Activated CD8-positive, alpha-beta memory T cell treated with anti-CD3 and anti-CD28 coated beads for 24 hours (primary cell): ENCODE data around the gene C19orf85.

ENCODE experiments used
- DNase-seq: peaks from one replicate; pipeline ENCODE4 v3.0.0-alpha.2; 2020

C19orf85 gene

DNA sequence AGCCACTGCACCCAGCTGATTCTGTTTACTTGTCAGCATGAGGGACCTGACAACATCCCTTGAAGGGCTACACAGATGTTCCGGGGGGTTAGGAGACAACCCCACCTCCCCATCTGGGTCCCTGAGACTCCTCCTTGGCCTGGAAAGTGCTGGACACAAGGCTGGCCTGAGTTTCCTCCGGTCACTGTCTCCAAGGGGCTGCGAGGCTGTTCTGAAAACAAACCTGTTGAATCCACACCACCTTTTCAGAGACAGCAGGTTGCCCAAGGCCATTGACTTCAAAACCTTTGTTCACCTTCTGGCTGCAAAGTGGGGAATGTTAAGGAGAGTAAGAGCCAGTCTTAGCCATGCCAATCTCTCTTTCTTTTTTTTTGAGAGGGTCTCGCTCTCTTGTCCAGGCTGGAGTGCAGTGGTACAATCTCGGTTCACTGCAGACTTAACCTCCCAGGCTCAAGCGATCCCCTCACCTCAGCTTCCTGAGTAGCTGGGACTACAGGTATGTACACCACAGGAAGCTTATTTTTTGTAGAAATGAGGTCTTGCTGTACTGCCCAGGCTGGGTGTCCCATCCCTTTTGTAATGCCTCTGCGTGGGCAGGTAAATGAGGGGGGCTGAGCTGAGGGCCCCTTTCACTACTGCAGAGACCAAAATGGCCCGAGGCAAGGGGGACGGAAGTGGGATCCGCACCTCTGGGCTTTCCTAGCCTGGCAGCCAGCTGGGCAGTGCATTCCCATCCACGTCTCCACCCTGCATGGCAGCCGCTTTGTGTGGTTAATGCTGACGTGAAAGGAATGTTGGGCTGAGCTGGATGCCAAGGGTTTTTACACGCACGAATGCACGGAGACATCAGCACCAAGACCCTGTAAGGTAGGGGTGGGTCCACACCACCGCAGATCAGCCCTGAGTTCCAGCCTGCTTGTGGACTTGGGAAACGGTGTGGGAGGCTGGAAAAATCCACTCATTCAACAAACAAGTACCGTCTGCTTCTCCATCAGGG lies 10.0 kb upstream of the C19orf85 start:
- DNase-seq = no peak

DNA sequence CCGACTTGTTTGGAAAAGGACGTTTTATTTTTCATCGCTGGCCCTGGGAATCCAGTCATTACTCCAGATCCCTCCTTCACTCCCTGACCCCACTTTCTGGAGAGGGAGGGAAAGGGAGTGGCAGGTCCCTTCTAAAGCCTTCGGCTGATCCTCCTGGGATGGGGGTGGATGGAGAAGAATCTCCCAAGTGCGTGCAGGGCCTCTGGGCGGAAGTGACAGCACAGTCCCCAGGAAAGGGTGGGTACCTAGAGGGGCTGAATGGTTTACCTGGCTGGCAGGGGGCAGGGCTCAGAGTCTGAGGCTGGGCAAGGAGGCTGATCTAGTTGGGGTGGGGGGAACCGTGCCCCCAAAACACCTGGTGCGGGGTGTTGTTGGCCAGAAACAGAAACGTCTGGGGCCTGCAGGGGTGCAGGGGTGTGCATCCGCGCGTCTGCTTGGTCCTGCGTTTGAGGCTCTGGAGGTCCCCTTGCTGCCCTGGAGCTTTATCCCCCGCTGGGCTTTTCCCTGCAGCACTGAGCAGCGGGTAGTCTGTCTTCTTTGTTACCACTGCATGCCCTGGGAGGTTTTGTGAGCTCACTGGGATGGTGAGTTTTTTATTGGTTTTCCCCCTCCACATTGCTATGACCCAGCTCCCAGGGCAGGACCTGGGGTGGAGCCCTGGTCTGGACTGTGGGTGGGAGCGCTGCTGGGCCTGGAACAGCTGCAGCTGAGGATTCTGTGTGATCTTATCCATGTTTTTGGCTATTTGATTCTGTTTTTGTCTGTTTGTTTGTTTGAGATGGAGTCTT lies 8.9 kb upstream of the C19orf85 start:
- DNase-seq = no peak

DNA sequence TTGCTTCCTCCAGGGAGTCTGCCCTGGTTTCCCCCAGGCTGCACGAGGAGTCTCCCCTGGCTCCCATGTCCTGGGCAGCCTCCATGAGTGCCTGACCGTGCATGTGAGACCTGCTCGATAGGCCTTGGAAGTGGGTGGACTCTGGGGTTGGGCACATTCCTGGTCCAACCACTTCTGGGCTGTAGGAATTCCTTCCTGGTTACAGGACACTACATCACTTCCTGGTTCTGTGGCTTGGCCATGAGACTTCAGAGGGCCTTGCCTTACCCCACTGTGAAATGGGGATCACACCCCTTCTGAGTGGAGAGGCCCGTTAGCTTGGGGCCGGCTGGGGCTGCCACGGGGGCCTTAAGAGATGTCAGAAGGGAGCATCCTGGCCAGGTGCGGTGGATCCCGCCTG lies 7.9 kb upstream of the C19orf85 start:
- no peak for DNase-seq

GRCh38 chr19:55471266-55471665 lies 6.7 kb upstream of the C19orf85 start:
- DNase-seq = no peak

GRCh38 chr19:55468054-55468393 lies 3.5 kb upstream of the C19orf85 start:
- no peak for DNase-seq

- DNase-seq = peak; percentile 90
Observed at GRCh38 chr19:55467236-55468053, 2.9 kb upstream of the C19orf85 start.

DNA sequence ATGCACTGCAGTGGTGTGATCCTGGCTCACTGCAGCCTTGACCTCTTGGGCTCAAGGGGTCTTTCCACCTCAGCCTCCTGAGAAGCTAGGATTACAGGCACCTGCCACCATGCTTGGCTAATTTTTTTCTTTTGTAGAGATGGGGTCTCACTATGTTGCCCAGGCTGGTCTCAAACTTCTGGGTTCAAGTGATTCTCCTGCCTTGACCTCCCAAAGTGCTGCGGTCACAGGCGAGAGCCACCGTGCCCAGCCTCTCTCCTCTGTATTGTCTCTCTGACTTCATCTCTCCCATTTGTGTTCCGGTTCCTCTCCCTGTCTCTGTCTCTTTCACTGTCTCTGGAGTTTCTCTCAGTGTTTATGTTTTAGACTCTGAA lies 1.7 kb upstream of the C19orf85 start:
- DNase-seq = no peak

- DNase-seq = no peak
Observed at GRCh38 chr19:55465460-55466240, 1.1 kb upstream of the C19orf85 start.

GRCh38 chr19:55464039-55464661 lies 401 bp downstream of the C19orf85 start:
- DNase-seq = no peak

- no peak for DNase-seq
Observed at GRCh38 chr19:55463583-55464031, 944 bp downstream of the C19orf85 start.

GRCh38 chr19:55462722-55463121 lies 1.8 kb downstream of the C19orf85 start:
- DNase-seq = no peak

- DNase-seq = no peak
Observed at GRCh38 chr19:55461974-55462626, 2.5 kb downstream of the C19orf85 start.

DNA sequence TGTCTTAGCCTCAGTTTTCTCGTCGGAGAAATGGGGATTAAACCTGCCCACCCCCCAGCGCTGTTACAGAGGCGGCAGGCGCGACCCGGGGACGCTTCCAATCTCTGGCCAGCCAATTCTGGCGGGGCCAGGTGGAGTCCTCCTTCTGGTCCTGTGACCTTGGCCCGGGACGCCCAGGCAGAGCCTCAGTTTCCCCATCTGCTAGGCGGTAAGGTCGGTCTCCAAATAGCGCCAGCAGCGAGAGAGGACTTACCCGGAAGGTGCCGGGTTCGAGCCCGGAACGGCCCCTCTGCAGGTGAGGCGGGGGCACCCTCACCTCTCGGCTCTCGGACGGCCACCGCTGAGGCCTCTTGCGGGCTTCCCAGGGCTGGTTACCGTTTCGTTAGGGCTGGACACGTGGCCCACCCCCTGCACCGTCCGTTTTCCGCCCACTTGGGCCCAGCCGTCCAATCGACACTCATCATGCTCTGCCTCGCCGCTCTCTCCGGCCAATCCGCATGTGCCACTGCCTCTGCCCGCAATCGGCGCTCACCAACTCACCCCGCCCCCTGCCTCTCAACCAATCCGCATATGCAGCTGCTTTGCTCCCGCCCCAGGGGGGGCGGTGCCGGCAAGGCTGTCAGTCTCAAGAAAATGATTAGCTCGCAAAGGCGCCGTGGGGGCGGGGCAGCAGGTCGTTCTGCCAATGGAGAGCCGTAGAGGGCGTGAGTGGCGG lies 3.1 kb downstream of the C19orf85 start, which contains the start of gene ISOC2:
Gene ISOC2, minus strand, starts transcription at position 384 of the 715 bp plus-strand sequence. CDS start 5,156 bp downstream, outside the sequence.
- DNase-seq = peak; percentile 100

DNA sequence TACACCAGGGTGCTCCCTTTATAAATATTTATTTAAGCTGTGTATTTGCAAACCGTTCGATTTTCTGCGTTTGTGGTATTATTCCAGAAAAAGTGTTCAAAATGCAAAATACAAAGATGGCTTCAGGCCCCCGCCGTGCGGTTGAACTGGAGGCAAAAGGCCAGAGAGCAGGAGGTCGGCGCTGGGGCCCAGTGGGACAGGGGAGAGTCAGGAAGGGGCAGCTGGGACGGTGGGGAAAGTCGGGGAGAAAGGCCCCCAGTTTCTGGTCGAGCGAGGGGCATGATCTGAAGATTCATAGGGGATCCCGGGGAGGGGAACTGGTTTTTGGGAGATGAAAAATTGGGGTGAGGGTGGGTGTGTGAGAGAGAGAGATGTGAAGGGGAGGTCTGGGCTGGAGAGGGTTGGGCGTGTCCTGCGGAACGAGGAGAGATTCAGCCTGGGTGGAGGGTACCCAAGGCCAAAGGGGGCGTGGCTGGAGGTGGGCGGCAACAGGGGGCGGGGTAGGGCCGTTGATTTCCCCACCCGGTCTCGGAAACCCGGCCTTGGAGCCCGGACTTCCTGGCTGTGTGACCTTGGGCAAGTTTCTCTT lies 3.8 kb downstream of the C19orf85 start:
- peak; percentile 71 for DNase-seq

DNA sequence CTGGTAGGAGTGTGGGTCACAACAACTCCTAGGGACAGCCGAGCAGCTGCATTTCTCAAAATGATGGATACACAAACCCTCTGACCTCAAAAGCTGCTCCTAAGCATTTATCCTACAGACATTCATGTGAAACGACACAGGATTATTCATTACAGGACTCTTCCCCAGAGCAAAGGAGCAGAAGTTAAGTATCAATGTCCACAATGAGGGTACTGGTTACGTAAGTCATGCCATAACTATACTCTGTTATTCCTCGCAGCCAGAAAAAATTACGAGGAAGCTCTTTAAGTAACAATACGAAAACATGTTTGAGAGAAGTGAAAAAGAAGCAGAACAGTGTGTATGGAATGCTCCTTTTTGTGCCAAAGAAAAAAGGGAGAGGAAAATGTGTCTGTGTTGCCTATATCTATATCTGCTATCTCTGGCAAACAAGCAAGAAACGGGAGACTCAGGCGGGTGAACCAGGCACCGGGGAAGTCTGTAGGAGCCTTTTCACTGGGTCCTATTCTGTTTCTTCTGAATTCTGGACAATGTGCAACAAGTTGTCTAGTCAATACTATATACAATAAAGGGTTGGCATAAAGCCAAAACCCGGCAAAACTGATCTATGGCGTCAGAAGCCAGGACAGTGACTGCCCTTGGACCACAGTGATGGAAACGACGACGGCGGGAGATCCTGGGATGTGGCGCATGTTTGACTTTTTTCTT lies 4.4 kb downstream of the C19orf85 start:
- no peak for DNase-seq

- no peak for DNase-seq
Observed at GRCh38 chr19:55459551-55459949, 5.0 kb downstream of the C19orf85 start.

GRCh38 chr19:55457683-55458457 lies 6.7 kb downstream of the C19orf85 start:
- DNase-seq = no peak

- DNase-seq = no peak
Observed at GRCh38 chr19:55456347-55456746, 8.2 kb downstream of the C19orf85 start.
